Measurements from ENCODE around the gene STARD5.

The STARD5 gene

DNA sequence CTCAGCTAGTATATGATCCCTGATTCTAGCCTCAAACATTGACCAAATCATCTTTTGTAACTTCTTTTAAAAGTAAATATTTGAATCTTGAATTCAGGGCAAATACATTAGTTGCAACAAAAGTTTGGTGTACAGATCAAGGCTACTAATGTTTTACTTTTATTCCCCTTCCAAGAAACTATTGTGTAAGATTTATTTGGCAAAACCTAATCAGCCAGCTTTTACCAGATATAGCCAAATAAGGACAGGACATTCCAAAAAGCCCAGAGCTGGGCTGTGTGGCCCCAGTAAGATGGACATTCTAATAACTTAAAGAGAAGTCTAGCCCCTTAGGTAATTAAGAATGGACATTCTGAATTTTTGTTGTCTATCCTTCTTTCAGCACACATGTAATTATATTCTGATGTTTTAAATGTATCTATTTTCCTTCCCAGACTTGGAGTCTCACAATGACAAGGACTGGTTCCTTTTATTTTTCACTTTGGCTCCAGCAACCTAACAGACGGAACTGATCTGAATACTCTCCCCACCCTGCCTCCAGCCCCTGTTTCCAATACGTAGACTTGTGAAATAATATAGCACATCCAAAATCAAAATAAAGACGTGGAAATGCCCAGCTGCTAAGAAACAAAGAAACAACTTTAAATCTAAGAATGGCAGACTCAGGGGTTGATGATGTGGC, 48.1 kb downstream of the STARD5 start:
- DNase-seq (ENCODE audit: low read depth in 2 of 2, low spot score in 1 of 2) = no peak

DNA sequence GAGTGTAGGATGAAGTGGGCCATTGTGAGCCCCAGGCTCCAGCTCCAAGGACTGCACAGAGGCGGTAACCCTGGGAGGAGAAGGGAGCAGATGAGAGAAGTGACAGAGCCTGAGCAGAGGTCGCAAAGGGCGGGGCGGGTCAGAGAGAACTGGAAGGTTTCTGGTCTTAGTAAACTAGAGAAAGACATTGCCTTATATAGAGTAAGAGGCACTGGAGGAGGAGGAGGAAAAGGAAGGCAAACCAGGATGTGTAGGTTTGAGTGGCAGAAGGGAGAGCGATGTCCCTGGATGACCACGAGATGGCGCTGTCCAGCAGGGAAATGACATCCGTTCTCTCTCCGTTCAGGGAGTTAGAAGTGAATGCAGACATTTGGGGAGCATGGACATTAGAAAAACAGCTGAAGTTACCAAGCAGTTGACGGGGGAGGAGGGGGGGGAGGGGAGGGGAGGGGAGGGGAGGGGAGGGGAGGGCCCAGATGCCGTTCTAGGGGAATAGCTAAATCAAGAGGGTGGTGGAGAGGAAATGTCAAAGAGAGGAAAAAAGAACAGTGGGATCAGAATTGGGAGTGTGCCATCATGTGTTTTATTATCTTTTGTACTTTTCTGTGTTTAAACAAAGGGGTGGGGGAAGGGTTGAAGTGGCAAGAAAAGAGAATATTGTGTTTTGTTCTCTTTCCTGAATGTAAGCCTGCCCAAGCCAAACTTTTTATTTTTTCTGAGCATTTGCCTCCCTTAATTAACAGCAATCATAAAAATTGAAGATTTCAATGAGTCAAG, 48.8 kb downstream of the STARD5 start:
- DNase-seq (ENCODE audit: low read depth in 2 of 2, low spot score in 1 of 2) = peak; percentile 53 to 80

GRCh38 chr15:81274255-81274654, 49.7 kb downstream of the STARD5 start:
- no peak for DNase-seq (ENCODE audit: low read depth in 2 of 2, low spot score in 1 of 2)

DNA sequence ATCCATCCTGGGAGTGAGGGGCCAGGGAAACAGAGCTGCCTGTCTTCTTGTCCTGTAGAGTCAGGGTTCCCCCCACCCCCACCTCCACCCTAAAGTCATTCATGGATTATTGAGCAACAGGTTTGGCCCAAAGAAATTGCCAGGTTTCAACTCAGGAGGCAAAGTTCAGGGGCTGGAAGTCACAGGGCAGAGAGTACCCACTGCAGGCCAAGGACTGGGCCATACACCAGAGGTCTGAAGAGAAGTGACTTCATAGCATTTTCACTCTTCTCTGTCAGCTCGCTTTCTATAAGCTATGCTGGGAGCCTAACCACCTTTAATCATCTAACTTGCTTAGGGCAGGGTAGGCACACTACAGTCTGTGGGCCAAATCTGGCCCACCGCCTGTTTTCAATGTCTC, 50.1 kb downstream of the STARD5 start:
- DNase-seq (ENCODE audit: low read depth in 2 of 2, low spot score in 1 of 2) = no peak

DNA sequence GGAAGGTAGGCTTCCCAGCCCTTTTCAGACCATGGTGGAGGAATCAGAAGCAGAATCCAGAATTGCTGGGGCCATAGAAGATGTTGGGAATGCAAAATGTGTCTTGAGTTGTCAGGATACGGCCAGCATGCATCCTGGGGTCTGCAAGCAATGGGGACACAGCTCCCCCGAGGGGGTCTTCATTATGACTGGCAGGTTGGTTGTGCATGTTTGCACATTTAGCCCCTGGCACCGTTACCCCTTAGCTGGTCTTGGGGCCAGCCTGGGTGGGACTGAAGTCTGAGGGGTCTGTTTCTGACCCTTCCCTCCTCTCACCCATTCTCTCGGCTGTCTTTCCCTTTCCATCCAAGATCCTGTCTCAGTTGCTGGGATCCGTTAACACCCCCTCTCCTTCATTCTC, 50.7 kb downstream of the STARD5 start:
- DNase-seq (ENCODE audit: low read depth in 2 of 2, low spot score in 1 of 2) = no peak

GRCh38 chr15:81271761-81272644, 51.9 kb downstream of the STARD5 start:
- DNase-seq (ENCODE audit: low read depth in 2 of 2, low spot score in 1 of 2) = no peak

DNA sequence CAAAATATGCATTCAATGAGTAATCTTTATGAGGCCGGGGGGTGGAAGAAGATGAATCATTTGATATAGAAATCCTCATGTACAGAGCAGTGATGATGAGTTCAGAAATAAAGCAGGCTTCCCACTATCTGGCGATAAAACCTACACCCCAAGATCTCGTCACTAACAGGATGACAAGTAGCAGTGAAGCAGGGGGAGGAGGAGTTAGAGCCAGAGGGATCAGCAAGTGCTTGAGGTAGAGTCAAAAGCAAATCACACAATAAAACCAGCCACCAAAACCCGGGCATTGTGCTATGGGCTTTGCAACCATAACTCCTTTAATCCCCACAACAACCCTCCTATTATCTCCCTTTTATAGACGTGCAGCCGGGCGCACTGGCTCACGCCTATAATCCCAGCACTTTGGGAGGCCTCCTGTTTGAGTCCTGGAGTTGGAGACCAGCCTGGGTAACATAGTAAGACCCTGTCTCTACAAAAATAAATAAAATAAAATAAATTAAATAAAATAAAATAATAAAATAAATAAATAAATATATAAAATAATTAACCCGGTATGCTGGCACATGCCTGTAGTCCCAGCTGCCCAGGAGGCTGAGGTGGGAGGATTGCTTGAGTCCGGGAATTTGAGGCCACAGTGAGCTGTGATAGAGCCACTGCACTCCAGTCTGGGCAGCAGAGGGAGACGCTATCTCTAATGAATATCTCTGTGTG, 53.0 kb downstream of the STARD5 start:
- no peak for DNase-seq (ENCODE audit: low read depth in 2 of 2, low spot score in 1 of 2)

GRCh38 chr15:81270188-81270587, 53.8 kb downstream of the STARD5 start:
- no peak for DNase-seq (ENCODE audit: low read depth in 2 of 2, low spot score in 1 of 2)

DNA sequence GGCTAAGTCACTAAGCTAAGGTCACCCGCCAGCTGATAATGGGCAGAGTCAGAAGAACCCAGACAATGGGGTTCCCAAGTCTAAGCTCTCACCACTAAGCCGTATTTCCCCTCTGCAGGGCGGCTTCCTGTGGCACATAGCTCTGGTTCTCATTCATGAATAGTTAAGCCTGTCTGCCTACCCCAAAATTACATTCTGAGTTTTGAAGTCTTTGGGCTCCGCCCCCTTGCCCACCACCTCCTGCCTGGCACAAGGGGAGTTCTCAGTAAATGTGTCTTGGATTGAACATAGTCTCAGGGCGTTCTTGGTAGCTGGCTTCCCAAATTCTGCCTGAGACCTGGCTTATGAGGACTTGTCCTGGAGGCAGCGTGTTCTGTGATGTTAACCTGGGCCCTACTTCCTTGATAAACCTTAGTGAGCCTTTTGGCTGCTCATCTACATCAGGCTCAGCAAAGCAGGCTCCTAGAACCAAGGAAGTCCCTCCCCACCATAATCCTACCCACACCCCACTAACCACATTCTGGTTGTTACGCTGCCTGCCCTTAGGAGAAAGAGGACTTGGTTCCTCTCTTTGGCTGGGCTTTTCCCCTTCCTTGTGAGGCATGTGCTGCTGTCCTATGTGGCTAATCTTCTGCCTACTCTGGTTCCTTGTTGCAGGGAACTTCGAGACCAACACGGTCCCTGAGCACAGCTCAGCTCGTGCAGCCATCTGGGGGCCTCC, 54.9 kb downstream of the STARD5 start:
- no peak for DNase-seq (ENCODE audit: low read depth in 2 of 2, low spot score in 1 of 2)

DNA sequence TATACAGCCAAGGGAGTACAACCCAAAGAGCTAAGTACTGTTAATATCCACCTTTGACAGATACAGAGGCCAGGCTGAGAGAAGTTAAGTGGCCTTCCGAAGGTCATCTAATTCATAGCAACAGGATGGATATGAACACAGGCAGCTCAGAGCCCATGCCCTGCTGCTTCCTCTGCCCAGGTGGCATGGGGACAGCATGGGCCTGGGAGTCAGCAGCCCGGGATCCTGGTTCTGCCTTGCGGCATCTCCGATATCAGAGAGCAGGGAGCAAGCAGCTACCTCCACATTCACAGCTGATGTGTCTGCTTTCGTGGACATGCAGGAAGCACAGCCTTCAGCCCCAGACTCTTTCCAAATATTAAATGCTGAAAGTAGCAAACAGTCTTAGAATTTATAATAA, 55.6 kb downstream of the STARD5 start:
- no peak for DNase-seq (ENCODE audit: low read depth in 2 of 2, low spot score in 1 of 2)

DNA sequence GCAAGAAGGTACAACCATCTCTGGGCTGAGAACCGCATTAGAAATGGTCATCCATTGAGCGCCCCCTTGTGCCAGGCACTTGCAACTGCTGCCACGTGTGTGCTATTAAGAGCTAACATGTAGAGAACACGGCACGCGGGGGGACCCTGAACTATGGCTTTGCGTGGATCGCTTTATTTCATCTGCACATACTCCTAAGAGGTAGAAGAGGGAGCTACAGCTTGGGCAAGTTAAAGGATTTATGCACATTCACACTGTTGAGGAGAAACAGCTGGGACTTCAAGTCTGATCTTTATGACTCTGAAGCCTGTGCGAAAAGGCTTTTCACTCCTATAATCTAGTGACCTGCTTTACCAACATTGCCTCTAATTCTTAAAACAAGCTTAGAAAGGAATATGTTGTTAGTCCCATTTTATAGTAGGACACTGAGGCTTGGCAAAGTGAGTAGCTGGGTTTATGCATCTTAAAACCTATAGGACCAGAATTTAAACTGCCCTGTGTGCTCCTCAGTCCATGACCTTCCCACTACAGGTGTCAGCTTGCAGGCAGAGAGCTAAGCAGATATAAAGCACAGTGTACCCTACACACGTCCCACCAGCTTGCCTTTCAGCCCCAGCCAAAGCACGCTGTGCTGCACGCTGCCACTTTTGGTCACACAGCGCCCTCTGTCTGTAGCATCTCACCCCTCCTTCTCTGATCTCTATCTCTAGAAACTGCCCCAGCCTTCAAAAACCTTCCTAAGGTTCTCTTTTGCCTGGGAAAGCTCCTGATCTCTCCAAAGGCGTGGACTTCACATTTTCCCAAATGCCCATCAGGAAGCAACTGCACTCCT, 57.8 kb downstream of the STARD5 start:
- DNase-seq (ENCODE audit: low read depth in 2 of 2, low spot score in 1 of 2) = peak; percentile 67 to 83

DNA sequence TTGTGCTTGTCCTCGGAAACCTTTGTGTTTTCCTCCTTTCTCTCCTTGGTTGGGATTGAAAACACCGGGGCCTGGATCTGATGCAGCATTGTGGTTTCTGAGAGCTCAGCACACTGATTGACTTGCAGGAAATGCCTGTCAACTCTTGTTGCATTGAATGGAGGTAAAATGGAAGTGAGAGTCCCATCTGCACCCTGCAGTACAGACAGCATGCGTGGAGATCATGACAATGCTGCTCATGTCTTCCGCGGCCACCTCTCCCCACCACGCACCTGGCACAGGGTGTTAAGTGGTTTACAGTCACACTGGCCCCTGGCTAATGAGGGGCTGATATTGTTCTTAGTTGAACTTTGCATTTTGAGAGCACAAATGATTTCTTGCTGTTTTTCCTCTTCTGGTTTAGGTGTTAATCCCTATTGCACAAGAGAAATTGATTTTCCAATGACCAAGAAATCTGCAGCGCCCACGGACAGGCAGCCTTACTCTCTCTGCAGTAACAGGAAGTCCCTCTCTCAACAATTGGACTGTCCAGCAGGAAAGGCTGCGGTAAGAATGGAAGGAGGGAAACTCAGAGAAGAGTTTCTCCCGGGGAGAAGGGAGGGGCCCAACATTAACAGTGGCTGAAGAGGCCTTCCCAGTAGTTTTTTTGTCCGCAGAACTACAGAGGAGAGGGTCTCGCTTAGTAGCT, 58.5 kb downstream of the STARD5 start:
- DNase-seq (ENCODE audit: low read depth in 2 of 2, low spot score in 1 of 2) = no peak

DNA sequence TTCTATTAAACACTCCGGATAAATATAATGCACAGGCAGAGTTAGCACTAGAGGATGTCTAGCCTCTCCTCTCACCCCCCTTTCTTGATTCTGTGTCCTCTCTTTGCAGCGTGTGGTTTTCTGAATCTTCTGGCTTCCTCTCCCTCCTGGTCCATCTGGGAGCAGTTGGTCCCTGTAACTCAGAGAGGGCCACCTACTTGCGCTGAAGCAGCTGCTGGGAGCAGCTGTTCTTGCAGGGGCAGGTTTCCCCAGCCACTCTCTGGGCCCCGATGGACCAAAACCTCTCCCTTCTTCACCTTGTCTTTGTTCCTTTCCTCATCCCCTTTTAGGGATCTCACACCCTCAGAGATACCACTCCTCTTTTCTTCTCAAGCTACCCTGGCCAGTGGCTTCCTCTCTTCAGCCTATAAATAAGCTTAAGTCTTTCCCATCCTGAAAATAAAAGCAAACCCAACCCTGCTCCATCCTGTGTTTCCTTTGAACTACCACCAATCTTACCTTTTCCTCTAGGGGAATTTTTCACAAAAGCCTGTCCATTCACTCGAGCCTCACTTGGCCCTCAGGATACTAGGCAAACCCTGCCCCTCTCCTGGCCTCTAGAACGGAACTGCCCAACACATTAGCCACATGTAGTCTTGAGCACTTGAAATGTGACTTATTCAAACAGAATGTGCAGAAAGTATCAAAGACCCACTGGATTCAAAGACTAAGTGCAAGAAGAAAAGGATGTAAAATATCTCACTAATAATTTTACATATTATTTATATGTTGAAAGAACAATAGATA, 59.7 kb downstream of the STARD5 start:
- no peak for DNase-seq (ENCODE audit: low read depth in 2 of 2, low spot score in 1 of 2)

DNA sequence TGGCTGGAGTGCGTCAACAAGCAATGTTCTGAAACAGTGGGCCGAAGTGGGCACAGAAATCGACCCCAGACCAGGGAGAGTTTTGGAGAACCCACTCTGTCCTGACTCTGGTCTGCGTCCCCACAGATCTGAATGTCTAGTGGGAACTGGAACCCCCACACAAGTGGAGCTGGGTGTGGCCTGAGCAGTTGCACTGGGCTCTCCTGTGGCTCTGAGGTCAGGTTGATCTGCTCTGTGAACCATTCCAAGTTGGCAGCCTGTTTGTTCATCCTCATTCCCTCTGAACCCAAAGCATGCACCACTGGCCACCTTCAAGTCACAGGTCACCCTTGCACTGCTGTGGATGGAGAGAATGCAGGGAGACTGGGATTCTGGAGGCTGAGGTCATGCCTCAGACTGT, 60.5 kb downstream of the STARD5 start:
- no peak for DNase-seq (ENCODE audit: low read depth in 2 of 2, low spot score in 1 of 2)

DNA sequence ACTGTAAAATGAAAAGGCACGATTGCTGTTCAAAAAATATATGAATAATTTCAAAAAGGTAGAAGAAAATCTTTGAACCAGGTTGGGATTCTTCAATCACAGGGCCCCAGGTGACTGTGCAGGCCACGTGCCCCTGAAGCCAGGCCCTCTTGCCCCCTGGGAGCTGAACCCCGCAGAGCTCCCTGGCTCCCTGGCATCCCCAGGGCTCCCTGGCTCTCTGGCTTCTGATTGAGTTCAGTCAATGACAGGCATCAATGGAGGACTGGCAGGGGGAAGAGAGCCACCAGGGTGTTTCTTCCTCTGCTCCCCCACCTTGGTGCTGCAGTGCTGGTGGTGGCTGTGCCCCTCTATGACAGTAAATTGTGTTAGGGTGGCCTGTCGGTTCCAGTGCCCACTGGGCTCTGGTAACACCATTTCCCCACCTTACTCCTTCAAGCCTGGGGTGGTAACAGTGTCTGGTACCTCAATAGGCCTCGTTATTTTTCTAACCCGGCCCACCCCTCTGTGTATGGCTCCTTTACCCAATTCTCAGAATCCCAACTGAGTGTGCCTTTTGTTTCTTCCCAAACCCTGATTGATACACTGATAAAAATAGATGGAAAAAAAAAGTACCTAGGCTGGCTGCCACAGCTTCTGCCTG, 62.6 kb downstream of the STARD5 start:
- DNase-seq (ENCODE audit: low read depth in 2 of 2, low spot score in 1 of 2) = no peak

DNA sequence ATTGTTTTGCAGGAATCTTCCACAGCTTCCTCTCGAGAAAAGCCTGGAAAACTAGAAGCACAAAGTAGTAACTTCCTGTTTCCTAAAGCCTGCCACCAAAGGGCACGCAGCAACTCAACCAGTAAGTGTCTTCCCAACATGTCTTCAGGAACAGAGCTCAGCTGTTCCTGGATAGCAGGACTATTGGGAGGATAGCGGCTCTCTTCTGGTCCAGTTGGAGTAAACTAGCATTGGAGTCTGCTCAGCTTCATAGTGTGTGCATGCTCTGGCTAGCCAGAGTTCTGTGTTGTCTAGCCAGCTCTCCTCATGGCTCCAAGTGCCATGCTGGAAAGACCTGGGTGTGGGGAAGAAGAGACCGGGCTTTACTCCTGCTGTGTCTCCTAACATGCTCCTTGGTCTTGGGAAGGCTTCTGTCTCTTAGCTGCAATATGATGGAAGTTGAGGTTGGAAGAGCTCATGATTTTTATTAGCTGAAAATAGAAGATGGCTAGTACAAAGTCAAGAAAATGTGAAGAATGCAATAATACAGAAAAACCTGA, 64.1 kb downstream of the STARD5 start:
- no peak for DNase-seq (ENCODE audit: low read depth in 2 of 2, low spot score in 1 of 2)

Data from stimulated activated CD8-positive, alpha-beta memory T cell treated with anti-CD3 and anti-CD28 coated beads, Interleukin-4, amount 100 ng/mL, for 4 hours (primary cell).